COLO668 (cell line): Measurements from ENCODE around the gene MCM7.
"Not testable (repeated sequence)": the region's sequence is repeated elsewhere in the genome, so short reads cannot be mapped to it uniquely, and the experiment has no call there.

Source experiments
- DNase-seq: peaks from one replicate; lab custom pipeline; 2025; ENCODE audit not compliant: unreplicated experiment; lab: John Stamatoyannopoulos, UW

Gene MCM7

GRCh38 chr7:100101016-100101862, at the start of gene MCM7, which contains the start of gene AP4M1:
MCM7 (minus strand) TSS chr7:100101397; CDS start chr7:100101294, 103 bp downstream.
AP4M1 (plus strand) TSS chr7:100101643; CDS start chr7:100101715, 72 bp downstream.
- DNase-seq: peak; percentile 99

DNA sequence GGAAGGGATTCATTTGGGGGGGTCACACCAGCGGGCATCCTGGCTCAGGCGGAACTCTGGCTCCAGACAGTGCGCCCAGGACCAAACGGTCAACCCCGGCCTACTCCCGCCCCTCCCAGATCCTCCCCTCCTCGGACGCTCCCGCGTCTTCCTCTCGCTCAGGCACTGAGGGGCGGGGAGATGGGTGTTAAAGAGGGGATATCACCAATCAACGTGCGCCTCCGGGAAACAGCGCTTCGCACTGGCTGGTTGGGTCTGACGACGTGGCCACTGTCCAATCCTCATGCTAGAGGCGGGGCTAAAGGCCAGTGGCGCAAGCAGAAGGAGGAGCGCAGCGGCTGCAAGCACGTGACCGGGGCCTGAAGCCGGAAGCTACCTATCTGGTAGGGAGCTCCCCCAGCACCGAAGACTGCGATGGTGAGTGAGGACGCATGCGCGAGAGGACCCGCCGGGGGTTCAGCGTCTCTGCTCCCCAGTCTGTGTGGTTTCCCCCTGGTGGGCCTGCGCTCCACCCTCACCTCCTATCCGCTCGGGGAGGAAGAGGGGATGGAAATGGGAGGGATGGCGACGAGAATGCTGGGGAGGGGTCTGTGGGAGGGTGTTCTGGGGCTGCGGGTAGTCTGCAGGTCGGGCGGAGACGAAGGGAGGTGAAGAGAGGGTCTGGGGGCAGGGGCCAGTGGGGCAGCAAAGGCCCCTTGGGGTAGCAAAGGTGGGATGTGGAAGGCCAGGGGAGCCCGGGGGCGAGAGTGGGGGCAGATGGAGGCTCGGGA, 47.5 kb upstream of the MCM7 start, which contains the start of gene LAMTOR4:
TSS of gene LAMTOR4 (plus strand) at position 360 of the 770 bp plus-strand sequence. CDS start at position 415, 55 bp downstream.
- DNase-seq: peak; percentile 98

GRCh38 chr7:100148225-100148558, 47.0 kb upstream of the MCM7 start:
- no peak for DNase-seq

- no peak for DNase-seq
These were observed 46.1 kb upstream of the MCM7 start for GRCh38 chr7:100147278-100147677.

GRCh38 chr7:100146350-100146749, 45.2 kb upstream of the MCM7 start:
- DNase-seq: not testable (repeated sequence)

GRCh38 chr7:100142461-100142860, 41.3 kb upstream of the MCM7 start:
- DNase-seq: no peak

DNA sequence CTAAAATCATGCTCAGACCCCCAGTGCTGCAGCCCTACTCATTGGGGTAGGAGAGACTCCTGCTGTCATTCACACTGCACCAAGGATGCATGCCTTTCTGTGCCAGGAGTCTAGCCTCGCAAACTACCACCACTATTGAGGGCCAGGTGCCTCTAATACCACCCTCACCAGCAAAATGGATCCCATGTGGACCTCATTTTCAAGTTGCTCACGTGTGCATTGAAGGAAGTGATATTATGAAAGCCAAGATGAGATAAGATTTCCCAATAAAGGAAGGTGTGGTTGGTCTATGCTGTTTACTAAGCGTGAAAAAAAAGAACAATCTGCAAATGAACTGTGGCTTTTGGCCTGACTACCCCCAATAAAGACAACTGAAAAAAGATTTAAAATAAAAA, 40.4 kb upstream of the MCM7 start:
- DNase-seq: no peak

DNA sequence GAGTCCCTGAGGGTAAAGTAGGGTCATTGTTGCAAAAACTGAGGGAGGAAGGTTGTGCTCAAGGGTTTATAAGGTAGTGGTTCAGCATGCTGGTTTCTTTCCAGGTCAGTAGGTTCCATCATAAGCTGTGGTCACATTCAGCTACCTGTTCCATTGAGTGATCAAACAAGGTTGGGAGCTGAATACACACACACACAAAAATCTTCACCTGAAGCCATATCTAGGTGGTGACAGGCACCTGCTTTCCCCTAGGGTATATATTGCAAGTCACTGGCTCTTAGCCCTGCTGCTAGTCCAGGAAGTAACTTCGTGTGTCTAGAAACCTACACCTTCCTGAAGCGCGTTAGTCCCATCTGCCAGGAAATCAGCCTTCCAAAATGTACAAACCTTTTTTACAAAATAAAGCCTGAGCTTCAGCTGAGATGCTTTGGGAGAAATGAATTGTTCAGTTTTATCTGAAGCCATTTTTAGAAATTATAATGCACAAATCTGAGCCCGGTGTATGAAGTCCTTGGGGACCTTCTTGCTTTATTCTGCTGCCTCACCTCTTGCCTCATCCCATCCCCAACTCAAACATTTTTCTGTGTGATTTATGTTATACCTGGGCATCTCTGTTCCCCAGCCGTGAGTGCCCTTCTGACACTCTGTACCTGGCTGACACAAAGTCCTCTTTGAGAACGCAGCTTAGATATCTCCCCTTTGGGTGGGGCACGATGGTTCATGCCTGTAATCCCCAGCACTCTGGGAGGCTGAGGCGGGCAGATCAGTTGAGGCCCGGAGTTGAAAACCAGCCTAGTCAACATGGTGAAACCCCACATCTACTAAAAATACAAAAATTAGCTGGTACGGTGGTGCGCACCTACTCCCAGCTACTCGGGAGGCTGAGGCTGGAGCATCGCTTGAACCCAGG, 36.9 kb upstream of the MCM7 start:
- peak; percentile 32 for DNase-seq

- DNase-seq: peak; percentile 63
These were observed 31.5 kb upstream of the MCM7 start for GRCh38 chr7:100132697-100133151.

- no peak for DNase-seq
These were observed 30.9 kb upstream of the MCM7 start for GRCh38 chr7:100132126-100132525.

DNA sequence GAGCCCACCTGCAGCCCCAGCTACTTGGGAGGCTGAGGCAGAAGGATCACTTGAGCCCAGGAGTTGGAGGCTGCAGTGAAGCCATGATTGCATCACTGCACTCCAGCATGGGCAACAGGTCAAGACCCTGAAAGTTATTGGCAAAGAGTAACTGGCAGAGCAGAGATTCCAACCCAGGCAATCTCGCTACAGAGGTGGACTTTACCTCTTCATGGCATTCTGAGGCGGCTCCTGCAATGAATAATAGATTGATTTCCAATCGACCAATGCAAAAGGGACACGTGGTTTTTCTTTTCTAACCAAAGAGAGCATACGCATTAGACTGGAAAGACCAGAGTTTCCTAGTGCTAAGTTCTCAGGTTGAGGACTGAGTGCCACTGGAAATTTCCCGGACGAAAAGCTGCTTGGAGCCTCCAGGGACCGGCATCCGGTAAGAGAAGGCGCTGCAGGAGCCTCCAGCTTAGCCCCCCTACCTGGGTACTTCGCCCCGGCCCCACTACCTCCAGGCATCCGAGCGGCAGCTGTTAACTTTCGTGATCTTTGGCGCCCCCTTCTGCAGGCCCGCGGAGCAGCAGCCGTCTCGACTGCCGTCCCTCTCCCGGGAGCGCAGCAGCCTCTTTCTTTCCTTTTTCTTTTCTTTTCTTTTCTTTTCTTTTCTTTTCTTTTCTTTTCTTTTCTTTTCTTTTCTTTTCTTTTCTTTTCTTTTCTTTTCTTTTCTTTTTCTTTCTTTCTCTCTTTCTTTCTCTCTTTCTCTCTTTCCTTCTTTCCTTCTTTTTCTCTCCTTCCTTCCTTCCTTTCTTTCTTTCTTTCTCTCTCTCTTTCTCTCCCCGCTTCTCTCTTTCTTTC, 29.6 kb upstream of the MCM7 start:
- peak; percentile 81 for DNase-seq

DNA sequence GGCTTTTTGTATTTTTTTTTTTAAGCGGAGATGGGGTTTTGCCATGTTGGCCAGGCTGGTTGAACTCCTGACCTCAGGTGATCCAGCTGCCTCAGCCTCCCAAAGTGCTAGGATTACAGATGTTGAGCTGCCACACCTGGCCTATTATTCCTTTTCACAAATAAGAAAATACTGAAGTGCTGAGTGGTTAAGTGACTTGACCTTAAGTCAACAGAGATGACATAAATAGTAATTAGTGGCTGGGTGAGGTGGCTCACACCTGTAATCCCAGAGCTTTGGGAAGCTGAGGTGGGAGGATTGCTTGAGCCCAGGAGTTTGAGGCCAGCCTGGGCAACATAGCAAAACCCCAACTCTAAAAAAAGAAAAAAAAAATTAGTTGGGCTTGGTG, 29.0 kb upstream of the MCM7 start:
- DNase-seq: peak; percentile 46

- DNase-seq: no peak
These were observed 27.4 kb upstream of the MCM7 start for GRCh38 chr7:100128637-100128963.

GRCh38 chr7:100127866-100128636, 26.9 kb upstream of the MCM7 start:
- peak; percentile 24 for DNase-seq

GRCh38 chr7:100126931-100127865, 26.0 kb upstream of the MCM7 start, which contains the start of gene MBLAC1:
MBLAC1 (plus strand) TSS chr7:100126967; CDS start chr7:100127396, 429 bp downstream.
- DNase-seq: peak; percentile 92

- DNase-seq: no peak
These were observed 25.2 kb upstream of the MCM7 start for GRCh38 chr7:100126239-100126930.
